ENCODE data around the gene MMP3.

The MMP3 gene

DNA sequence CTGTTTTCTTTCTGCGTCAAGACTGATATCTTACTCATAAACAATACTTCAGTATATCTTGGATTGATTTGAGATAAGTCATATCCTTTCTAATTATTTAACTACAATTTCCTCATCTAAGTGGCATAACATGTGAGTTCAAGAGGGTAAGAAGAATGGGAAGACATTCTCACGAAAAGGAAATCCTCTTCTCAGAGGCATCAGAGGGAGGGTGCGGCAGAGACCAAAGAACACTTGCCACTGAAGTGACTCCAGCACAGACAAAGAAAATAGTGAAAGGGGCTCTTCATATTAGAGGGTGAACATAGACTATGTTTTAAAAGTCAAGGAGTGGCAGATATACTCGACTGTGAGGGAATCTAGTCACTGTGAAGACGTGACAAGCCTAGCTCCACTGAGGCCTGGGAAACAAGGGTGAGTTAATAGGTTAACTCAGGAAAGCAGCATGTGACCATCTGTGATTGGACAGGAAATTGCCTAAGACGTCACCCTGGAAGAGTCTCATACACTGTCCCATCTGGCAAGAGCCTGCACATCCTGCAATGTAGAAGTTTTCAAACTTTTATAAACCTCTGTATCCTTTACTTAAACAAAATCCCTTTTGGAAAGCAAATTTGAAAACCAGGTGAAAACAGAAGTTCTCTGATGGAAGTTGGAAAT, 43.6 kb downstream of the MMP3 start:
- in situ Hi-C loops (cut with MboI; ENCODE audit: low sequenced_read_pairs, unreplicated experiment), result no loop called here
- DNase-seq (ENCODE audit: low spot score), result no peak
- no peak for TF ChIP-seq CTCF (IDR thresholded peaks at IDR 0.05; ENCODE audit: borderline replicate concordance, control extremely low read depth, extremely low read depth, insufficient read depth, missing control alignments)

DNA sequence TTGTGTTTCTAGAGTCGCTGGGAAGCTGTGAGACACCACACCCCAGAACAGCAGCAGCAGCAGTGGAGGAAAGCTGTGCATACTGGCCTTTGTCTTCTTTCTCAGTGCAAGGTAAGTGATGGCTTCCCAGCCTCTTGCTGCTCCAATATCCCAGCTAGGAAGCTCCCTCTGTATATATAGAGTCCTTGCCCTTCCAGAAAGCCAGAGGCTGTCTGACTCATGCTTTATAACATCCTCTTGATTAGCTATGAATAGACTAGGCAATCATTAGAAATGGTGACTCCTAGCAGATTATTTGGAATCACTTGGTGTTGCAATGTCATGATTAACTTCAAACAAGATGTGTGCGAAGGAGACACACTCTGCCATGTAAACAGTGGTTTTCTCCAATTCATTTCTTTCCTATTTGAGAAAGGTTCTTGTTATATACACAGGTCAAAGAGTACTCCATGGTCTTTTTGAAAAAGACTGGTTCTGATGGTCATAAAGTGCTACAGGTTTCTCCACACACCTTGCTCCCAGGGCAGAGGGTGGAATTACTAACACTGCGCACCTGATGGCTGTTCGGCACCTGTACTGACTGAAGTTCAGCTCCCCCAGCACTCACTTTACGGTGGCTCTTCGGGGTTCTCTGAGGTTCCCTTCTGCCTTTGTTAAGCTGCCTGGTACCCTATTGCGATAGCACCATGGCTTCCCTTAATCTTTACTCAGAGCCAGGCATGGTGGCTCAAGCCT, 45.2 kb downstream of the MMP3 start, which contains the start of gene MMP1:
Gene MMP1, minus strand, starts transcription at position 149 of the 735 bp plus-strand sequence. Its CDS starts 68 bp downstream, at position 81.
- no peak for TF ChIP-seq CTCF (IDR thresholded peaks at IDR 0.05; ENCODE audit: borderline replicate concordance, control extremely low read depth, extremely low read depth, insufficient read depth, missing control alignments)
- DNase-seq (ENCODE audit: low spot score), result no peak

GRCh38 chr11:102794382-102794781, 49.0 kb downstream of the MMP3 start:
- TF ChIP-seq CTCF (IDR thresholded peaks at IDR 0.05; ENCODE audit: borderline replicate concordance, control extremely low read depth, extremely low read depth, insufficient read depth, missing control alignments), result peak; percentile 24
- in situ Hi-C loops (cut with MboI; ENCODE audit: low sequenced_read_pairs, unreplicated experiment), result no loop called here
- DNase-seq (ENCODE audit: low spot score), result peak; percentile 32

More for the DNA sequence above, 45.2 kb downstream of the MMP3 start, which contains the start of gene MMP1:
- in situ Hi-C loops (cut with MboI; ENCODE audit: low sequenced_read_pairs, unreplicated experiment), result no loop called here

DNA sequence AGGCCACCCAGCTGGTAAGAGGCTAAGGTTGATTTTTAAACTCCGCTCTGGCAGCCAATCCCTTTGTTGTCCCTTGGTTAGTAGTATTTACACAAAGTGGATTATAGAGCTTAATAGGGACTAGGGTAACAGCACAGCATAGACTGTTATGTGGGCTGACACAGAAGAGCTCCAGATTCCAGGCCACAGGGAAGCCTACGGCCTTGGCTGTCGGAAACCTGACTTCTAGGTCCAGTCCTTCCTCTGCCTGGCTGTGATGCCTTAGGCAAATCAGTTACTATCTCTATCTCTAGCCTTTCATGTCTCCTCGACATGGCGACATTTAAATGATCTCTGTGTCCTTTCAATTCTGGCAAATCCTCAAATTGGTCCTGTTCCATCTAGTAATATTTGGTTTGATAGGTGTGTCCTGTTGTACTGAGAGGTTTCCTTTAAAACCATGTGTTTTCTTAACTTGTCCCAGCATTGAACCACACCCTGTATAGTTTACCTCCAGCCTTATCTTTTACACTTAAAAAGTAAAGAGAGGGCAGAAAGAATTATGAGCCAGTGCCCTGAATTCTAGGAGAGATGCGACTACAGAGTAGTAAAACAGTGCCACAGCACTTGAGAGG, 49.6 kb downstream of the MMP3 start:
- no peak for DNase-seq (ENCODE audit: low spot score)
- no peak for TF ChIP-seq CTCF (IDR thresholded peaks at IDR 0.05; ENCODE audit: borderline replicate concordance, control extremely low read depth, extremely low read depth, insufficient read depth, missing control alignments)
- in situ Hi-C loops (cut with MboI; ENCODE audit: low sequenced_read_pairs, unreplicated experiment), result no loop called here

DNA sequence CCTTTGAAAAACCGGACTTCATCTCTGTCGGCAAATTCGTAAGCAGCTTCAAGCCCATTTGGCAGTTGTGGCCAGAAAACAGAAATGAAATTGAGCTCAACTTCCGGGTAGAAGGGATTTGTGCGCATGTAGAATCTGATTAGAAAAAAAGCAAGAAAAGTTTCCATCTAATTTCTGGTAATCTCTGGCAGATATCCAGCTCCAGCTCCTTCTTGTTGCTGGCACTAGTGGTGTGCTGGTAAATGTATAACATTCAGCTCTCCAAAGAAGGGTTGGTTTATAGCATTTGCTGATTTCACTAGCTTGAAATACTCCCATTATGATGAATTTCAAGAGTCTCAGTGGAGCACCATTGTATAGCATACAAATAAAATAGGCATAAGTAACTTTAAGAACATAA, 50.8 kb downstream of the MMP3 start:
- DNase-seq (ENCODE audit: low spot score), result no peak
- in situ Hi-C loops (cut with MboI; ENCODE audit: low sequenced_read_pairs, unreplicated experiment), result no loop called here
- TF ChIP-seq CTCF (IDR thresholded peaks at IDR 0.05; ENCODE audit: borderline replicate concordance, control extremely low read depth, extremely low read depth, insufficient read depth, missing control alignments), result no peak

DNA sequence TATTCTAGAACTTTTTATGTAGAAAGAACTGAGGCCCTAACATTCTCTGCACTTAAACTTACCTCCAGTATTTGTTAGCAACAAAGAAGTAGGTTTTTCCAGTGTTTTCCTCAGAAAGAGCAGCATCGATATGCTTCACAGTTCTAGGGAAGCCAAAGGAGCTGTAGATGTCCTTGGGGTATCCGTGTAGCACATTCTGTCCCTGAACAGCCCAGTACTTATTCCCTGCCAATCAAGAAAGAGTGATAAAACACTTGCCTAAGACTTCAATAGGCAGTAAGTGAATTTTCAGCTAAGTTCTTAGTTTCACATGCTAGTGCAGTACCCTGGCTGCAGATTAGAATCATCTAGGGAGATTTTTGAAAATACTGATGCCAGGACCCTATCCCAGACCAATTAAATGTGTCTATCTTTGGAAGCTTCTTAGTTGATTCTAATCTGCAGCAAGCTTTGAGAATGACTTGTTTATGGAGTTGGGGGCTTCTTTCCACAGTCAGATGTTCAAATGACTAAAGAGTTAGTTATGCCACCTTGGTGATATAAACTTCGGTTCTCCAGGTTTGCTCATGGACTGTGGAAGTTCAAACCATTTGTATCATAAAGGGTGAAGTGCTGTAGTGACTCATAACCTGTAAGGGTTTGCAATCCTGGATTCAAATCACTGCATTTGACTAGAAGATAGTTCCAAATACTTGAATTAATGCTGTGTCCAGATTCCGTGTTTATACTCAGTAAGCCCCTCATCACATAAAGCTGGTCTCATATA, 52.0 kb downstream of the MMP3 start:
- in situ Hi-C loops (cut with MboI; ENCODE audit: low sequenced_read_pairs, unreplicated experiment), result no loop called here
- no peak for TF ChIP-seq CTCF (IDR thresholded peaks at IDR 0.05; ENCODE audit: borderline replicate concordance, control extremely low read depth, extremely low read depth, insufficient read depth, missing control alignments)
- DNase-seq (ENCODE audit: low spot score), result no peak
